ENCODE results near the gene DCN.

Gene DCN

GRCh38 chr12:91133871-91134270 is 48.7 kb downstream of the DCN start:
- DNase-seq, result no peak

- DNase-seq, result no peak
Observed at GRCh38 chr12:91129662-91130362, 52.8 kb downstream of the DCN start.

- DNase-seq, result no peak
Observed at GRCh38 chr12:91127751-91128150, 54.9 kb downstream of the DCN start.

GRCh38 chr12:91127306-91127705 is 55.3 kb downstream of the DCN start:
- DNase-seq, result no peak

GRCh38 chr12:91126516-91126915 is 56.1 kb downstream of the DCN start:
- no peak for DNase-seq

- DNase-seq, result no peak
Observed at GRCh38 chr12:91123236-91123916, 59.2 kb downstream of the DCN start.

GRCh38 chr12:91120781-91121180 is 61.8 kb downstream of the DCN start:
- no peak for DNase-seq

GRCh38 chr12:91119089-91119488 is 63.5 kb downstream of the DCN start:
- no peak for DNase-seq

GRCh38 chr12:91113621-91114020 is 69.0 kb downstream of the DCN start:
- no peak for DNase-seq

GRCh38 chr12:91111366-91112325 is 71.0 kb downstream of the DCN start, which contains the start of gene LUM:
Gene LUM (minus strand): TSS chr12:91111494. CDS start chr12:91108979, 2,515 bp downstream.
- no peak for DNase-seq

GRCh38 chr12:91110311-91110924 is 72.2 kb downstream of the DCN start:
- DNase-seq, result no peak

GRCh38 chr12:91109581-91110310 is 72.9 kb downstream of the DCN start:
- DNase-seq, result no peak

- DNase-seq, result peak; percentile 59
Observed at GRCh38 chr12:91109148-91109564, 73.5 kb downstream of the DCN start.

GRCh38 chr12:91108196-91108755 is 74.3 kb downstream of the DCN start:
- DNase-seq, result no peak

- no peak for DNase-seq
Observed at GRCh38 chr12:91106283-91106682, 76.3 kb downstream of the DCN start.

GRCh38 chr12:91105807-91106206 is 76.8 kb downstream of the DCN start:
- no peak for DNase-seq

GRCh38 chr12:91104812-91105466 is 77.7 kb downstream of the DCN start:
- no peak for DNase-seq

GRCh38 chr12:91103624-91104023 is 79.0 kb downstream of the DCN start:
- no peak for DNase-seq

- DNase-seq, result no peak
Observed at GRCh38 chr12:91103101-91103500, 79.5 kb downstream of the DCN start.

GRCh38 chr12:91100906-91101305 is 81.7 kb downstream of the DCN start:
- no peak for DNase-seq

- no peak for DNase-seq
Observed at GRCh38 chr12:91099836-91100235, 82.8 kb downstream of the DCN start.

Measured in RPMI8226 (cell line).